MM.1S (cell line): ENCODE data around the gene ANKRD52.

ENCODE experiments used
- DNase-seq: peaks from one replicate; pipeline ENCODE4 v3.0.0-alpha.2; 2015
- H2AFZ ChIP-seq: fragments of 300-600 bp; sonication (generic); 2 replicates; pipeline ENCODE4 v1.6.0; 2016; ENCODE audit warnings: antibody characterized with exemption, low read length
- H3F3A ChIP-seq: fragments of 300-600 bp; sonication (generic); 2 replicates; pipeline ENCODE4 v1.6.1; 2016; ENCODE audit warnings: mild to moderate bottlenecking, antibody characterized with exemption, low read length, moderate library complexity, mixed read lengths; ENCODE audit not compliant: insufficient read depth
- H3K27ac ChIP-seq: fragments of 300-600 bp; sonication (generic); 2 replicates; pipeline ENCODE4 v1.5.1; 2016; ENCODE audit warnings: mild to moderate bottlenecking, low read length
- H3K27me3 ChIP-seq: fragments of 300-600 bp; sonication (generic); replicated peaks from 2 replicates; pipeline ENCODE4 v1.6.0; 2016; ENCODE audit warnings: low read length; ENCODE audit not compliant: insufficient read depth
- H3K36me3 ChIP-seq: fragments of 300-600 bp; sonication (generic); replicated peaks from 2 replicates; pipeline ENCODE4 v1.6.1; 2016; ENCODE audit warnings: mild to moderate bottlenecking, low read length, mixed read lengths; ENCODE audit not compliant: insufficient read depth
- H3K4me1 ChIP-seq: fragments of 300-600 bp; sonication (generic); 2 replicates; pipeline ENCODE4 v1.6.1; 2016; ENCODE audit warnings: low read length, mixed read lengths
- H3K4me2 ChIP-seq: fragments of 300-600 bp; sonication (generic); 2 replicates; pipeline ENCODE4 v1.6.0; 2016; ENCODE audit warnings: low read depth, low read length
- H3K4me3 ChIP-seq: fragments of 300-600 bp; sonication (generic); 2 replicates; pipeline ENCODE4 v1.5.1; 2016; ENCODE audit warnings: low read length, mixed read lengths
- H3K79me2 ChIP-seq: fragments of 300-600 bp; sonication (generic); 2 replicates; pipeline ENCODE4 v1.6.1; 2016; ENCODE audit warnings: mixed run types, low read length, mixed read lengths
- H3K9ac ChIP-seq: fragments of 300-600 bp; sonication (generic); 2 replicates; pipeline ENCODE4 v1.6.1; 2016; ENCODE audit warnings: low read length, mixed read lengths
- H3K9me2 ChIP-seq: fragments of 300-600 bp; sonication (generic); replicated peaks from 2 replicates; pipeline ENCODE4 v1.6.1; 2016; ENCODE audit warnings: mild to moderate bottlenecking, low read length, mixed read lengths; ENCODE audit not compliant: insufficient read depth
- H3K9me3 ChIP-seq: fragments of 300-600 bp; sonication (generic); replicated peaks from 2 replicates; pipeline ENCODE4 v1.6.1; 2016; ENCODE audit warnings: mild to moderate bottlenecking, low read length, mixed read lengths; ENCODE audit not compliant: insufficient read depth
- H4K20me1 ChIP-seq: fragments of 300-600 bp; sonication (generic); 2 replicates; pipeline ENCODE4 v1.6.1; 2016; ENCODE audit warnings: mild to moderate bottlenecking, low read length, moderate library complexity, mixed read lengths; ENCODE audit not compliant: insufficient read depth
- EZH2 ChIP-seq: fragments of 300-600 bp; sonication (generic); optimal IDR thresholded peaks from 2 replicates; pipeline ENCODE3; 2017; ENCODE audit warnings: low read depth, mild to moderate bottlenecking, antibody characterized with exemption, low read length, mixed read lengths
- EZH2phosphoT487 ChIP-seq: fragments of 300-600 bp; sonication (generic); IDR thresholded peaks from 2 replicates; pipeline ENCODE4 v1.6.1; 2018; ENCODE audit warnings: antibody characterized with exemption, low read length
- TF ChIP-seq, protein P1 (sequence below): fragments of 300-600 bp; sonication (generic); IDR thresholded peaks from 2 replicates; pipeline ENCODE4 v1.5.1; 2016; ENCODE audit warnings: antibody characterized with exemption, low read length, mixed read lengths

ANKRD52 gene

DNA sequence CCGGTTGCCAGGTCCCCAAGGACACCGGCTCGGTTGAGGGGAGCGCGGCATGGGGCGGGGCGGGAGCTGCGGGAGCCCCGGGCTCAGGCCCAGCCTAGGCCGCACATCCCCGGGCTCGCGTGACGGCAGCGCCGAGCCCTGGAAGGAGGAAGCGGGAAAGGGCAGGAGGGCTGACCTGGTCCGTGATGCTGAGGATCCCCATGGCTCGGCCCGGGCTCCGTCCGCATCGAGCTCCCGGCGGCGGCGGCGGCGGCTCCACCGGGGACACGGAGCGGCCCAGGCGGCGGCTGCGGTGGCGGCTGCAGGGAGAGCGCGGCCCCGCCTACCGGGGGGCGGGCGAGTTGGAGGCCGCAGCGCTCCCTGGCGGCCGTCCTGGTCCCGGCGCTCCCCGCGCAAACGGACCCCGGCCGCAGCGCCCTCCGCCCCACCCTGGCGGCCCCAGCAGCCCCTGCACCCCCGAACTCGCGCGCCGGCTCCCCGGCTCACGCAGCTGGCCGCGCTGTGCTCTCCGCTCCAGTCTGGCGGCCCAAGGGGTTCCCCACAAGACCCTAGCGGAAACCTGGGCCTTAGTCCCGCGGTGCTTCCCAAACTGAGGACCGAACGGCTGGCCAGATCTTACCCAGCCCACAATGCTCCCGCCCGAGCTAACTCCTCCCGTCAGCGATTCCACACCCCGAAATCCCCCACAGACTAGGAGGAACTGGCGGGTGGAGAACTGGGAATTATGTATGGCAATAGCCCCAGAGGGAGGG lies at the start of gene ANKRD52:
TSS of gene ANKRD52 (minus strand) at position 317 of the 752 bp plus-strand sequence. CDS start at position 202, 115 bp downstream.
- peak; percentile 86 for DNase-seq
- H3K9ac ChIP-seq: peak within 1 kb of the TSS; percentile 76
- H3K4me2 ChIP-seq: peak within 1 kb of the TSS; percentile 85
- H4K20me1 ChIP-seq: no peaks in the 10 kb centered on the region
- H3K27me3 ChIP-seq: no peaks in the 10 kb centered on the region
- H2AFZ ChIP-seq: peak within 1 kb of the TSS; percentile 96
- no peak within 1 kb of the TSS; the same call in 1 of the 2 replicates for H3K27ac ChIP-seq
- peaks cover 32% of the 10 kb centered on the region for H3K79me2 ChIP-seq
- no peaks in the 10 kb centered on the region; the same call in none of the 2 replicates for H3K36me3 ChIP-seq
- no peaks in the 10 kb centered on the region for H3K9me3 ChIP-seq
- H3K4me3 ChIP-seq: peak within 1 kb of the TSS; percentile 89
- no peaks in the 10 kb centered on the region for H3K9me2 ChIP-seq
- no peaks in the 10 kb centered on the region for H3F3A ChIP-seq
- H3K4me1 ChIP-seq: 0 out of 2 replicates have a peak, but pooled peaks cover 4% of the 10 kb centered on the region
- no peak for TF ChIP-seq EZH2phosphoT487
- TF ChIP-seq, protein P1, sequence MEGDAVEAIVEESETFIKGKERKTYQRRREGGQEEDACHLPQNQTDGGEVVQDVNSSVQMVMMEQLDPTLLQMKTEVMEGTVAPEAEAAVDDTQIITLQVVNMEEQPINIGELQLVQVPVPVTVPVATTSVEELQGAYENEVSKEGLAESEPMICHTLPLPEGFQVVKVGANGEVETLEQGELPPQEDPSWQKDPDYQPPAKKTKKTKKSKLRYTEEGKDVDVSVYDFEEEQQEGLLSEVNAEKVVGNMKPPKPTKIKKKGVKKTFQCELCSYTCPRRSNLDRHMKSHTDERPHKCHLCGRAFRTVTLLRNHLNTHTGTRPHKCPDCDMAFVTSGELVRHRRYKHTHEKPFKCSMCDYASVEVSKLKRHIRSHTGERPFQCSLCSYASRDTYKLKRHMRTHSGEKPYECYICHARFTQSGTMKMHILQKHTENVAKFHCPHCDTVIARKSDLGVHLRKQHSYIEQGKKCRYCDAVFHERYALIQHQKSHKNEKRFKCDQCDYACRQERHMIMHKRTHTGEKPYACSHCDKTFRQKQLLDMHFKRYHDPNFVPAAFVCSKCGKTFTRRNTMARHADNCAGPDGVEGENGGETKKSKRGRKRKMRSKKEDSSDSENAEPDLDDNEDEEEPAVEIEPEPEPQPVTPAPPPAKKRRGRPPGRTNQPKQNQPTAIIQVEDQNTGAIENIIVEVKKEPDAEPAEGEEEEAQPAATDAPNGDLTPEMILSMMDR: peak; percentile 49

DNA sequence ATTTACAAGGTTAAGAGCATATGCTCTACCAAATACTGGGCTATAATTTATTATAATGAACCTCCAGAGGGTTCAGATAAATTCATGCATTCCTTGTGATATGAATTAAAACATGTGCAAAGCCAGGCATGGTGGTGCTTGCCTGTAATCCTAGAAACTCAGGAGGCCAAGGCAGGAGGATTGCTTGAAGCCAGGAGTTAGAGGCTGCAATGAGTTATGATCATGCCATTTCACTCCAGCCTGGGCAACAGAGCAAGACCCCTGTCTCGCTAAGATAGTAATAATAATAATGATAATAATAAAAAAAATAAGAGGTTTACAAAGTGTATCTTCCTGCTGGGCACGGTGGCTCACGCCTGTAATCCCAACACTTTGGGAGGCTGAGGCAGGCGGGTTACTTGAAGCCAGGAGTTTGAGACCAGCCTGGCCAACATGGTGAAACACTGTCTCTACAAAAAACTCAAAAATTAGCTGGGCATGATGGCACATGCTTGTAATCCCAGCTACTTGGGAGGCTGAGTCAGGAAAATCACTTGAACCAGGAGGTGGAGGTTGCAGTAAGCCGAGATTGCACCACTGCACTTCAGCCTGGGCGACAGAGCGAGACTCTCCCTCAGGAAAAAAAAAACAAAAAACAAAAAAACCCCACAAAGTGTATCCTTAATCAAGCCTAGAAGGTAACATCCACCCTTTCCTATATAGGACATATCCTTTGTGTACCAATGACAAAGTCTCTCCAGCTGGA lies 49.2 kb upstream of the ANKRD52 start:
- H3K4me2 ChIP-seq: no peak overlapping the region
- H3F3A ChIP-seq: 0 out of 2 replicates have a peak, but pooled peaks cover 3% of the 10 kb centered on the region
- DNase-seq: no peak
- no peaks in the 10 kb centered on the region for H3K9me2 ChIP-seq
- H3K9me3 ChIP-seq: no peaks in the 10 kb centered on the region
- no peak overlapping the region for H3K9ac ChIP-seq
- H3K36me3 ChIP-seq: no peaks in the 10 kb centered on the region
- no peaks in the 10 kb centered on the region for H3K27me3 ChIP-seq
- H3K79me2 ChIP-seq: no peaks in the 10 kb centered on the region
- no peak overlapping the region for H2AFZ ChIP-seq
- H3K4me3 ChIP-seq: no peak overlapping the region
- H3K4me1 ChIP-seq: 0 out of 2 replicates have a peak, but pooled peaks cover 5% of the 10 kb centered on the region
- no peak overlapping the region for H3K27ac ChIP-seq
- TF ChIP-seq EZH2phosphoT487 (no peak), EZH2 (no peak)
- TF ChIP-seq, protein P1: no peak
- H4K20me1 ChIP-seq: no peaks in the 10 kb centered on the region

DNA sequence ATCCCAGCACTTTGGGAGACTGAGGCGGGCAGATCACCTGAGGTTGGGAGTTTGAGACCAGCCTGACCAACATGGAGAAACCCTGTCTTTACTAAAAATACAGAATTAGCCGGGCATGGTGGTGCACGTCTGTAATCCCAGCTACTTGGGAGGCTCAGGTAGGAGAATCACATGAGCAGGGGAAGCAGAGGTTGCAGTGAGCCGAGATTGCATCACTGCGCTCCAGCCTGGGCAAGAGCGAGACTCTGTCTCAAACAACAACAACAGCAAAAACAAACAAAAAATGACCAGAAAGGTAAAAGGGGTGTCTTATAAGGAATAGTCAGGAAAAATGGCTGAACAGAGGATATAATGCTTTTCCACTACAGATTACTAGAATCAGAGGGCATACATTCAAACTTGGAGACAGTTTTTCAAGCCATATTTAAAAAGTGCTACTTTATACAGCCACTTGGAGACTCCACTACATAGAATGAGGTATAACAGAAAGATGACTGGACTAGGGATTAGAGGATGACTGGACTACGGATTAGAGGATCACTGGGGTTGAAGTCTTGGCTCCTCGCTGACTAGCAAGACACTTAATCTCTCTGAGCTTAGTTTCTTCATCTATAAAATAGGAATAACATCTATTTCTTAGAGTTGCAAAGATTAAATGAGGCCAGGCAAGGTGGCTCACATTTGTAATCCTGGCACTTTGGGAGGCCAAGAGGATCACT lies 46.8 kb upstream of the ANKRD52 start:
- no peak overlapping the region for H2AFZ ChIP-seq
- no peak overlapping the region for H3K4me2 ChIP-seq
- no peak for DNase-seq
- H3K79me2 ChIP-seq: peaks cover 14% of the 10 kb centered on the region
- no peak overlapping the region for H3K9ac ChIP-seq
- no peak overlapping the region for H3K27ac ChIP-seq
- no peaks in the 10 kb centered on the region for H3K9me3 ChIP-seq
- H4K20me1 ChIP-seq: no peaks in the 10 kb centered on the region
- no peak overlapping the region for H3K4me3 ChIP-seq
- peaks cover 10% of the 10 kb centered on the region for H3F3A ChIP-seq
- no peaks in the 10 kb centered on the region for H3K9me2 ChIP-seq
- H3K4me1 ChIP-seq: peaks cover 18% of the 10 kb centered on the region
- TF ChIP-seq EZH2: no peak
- TF ChIP-seq, protein P1: no peak
- TF ChIP-seq EZH2phosphoT487: no peak
- H3K27me3 ChIP-seq: no peaks in the 10 kb centered on the region
- no peaks in the 10 kb centered on the region for H3K36me3 ChIP-seq
